Measurements from ENCODE around the gene BORCS8. TPM values are rescaled to one million over a fixed set of nuclear protein-coding genes. Genes with fewer than 3 reads are reported as not detected.

BORCS8 gene
- total RNA-seq, 4 donors from 2014 or later, result 6.9 to 33.9 (median 17.9) TPM

GRCh38 chr19:19204181-19204580, 12.2 kb upstream of the BORCS8 start:
- Histone ChIP-seq H3K36me3 (peaks cover 11% of the 10 kb centered on the region), H3K27me3 (peaks cover 6% of the 10 kb centered on the region), H3K27ac (no peak overlapping the region), H3K9me3 (no peaks in the 10 kb centered on the region), H3K4me1 (peaks cover 15% of the 10 kb centered on the region), H3K4me3 (no peak overlapping the region)
- no peak for DNase-seq (ENCODE audit: low spot score in 2 of 2)
- WGBS, result 77% methylated on average over 13 of the region's 13 CpGs
- no peak for TF ChIP-seq CTCF (IDR thresholded peaks at IDR 0.05)
- TF ChIP-seq POLR2A (IDR thresholded peaks at IDR 0.05), result no peak
- TF ChIP-seq EP300 (IDR thresholded peaks at IDR 0.05), result no peak
- TF ChIP-seq POLR2AphosphoS5 (IDR thresholded peaks at IDR 0.05), result no peak

- 9% methylated on average over 46 of the region's 60 CpGs for WGBS
- Histone ChIP-seq H3K9me3 (no peaks in the 10 kb centered on the region), H3K4me1 (peaks cover 15% of the 10 kb centered on the region), H3K36me3 (peaks cover 20% of the 10 kb centered on the region), H3K4me3 (peak within 1 kb of the TSS; percentile 69), H3K27me3 (peaks cover 3% of the 10 kb centered on the region), H3K27ac (peak within 1 kb of the TSS; percentile 77)
- TF ChIP-seq POLR2A (IDR thresholded peaks at IDR 0.05), result no peak
- no peak for TF ChIP-seq CTCF (IDR thresholded peaks at IDR 0.05)
- no peak for TF ChIP-seq EP300 (IDR thresholded peaks at IDR 0.05)
- peak in 1 of 3 donors; percentile 5 for TF ChIP-seq POLR2AphosphoS5 (IDR thresholded peaks at IDR 0.05)
- DNase-seq (ENCODE audit: low spot score in 2 of 2), result peak; percentile 95 to 97
Observed at GRCh38 chr19:19203012-19203856, 11.3 kb upstream of the BORCS8 start, which contains the start of gene NR2C2AP. Gene NR2C2AP (minus strand): TSS chr19:19203414. CDS start chr19:19203060, 354 bp downstream.

- Histone ChIP-seq H3K9me3 (no peaks in the 10 kb centered on the region), H3K36me3 (peaks cover 26% of the 10 kb centered on the region), H3K4me1 (peaks cover 15% of the 10 kb centered on the region), H3K27ac (peak overlapping the region; percentile 77), H3K4me3 (peak overlapping the region; percentile 69), H3K27me3 (no peaks in the 10 kb centered on the region)
- DNase-seq (ENCODE audit: low spot score in 2 of 2), result no peak
- TF ChIP-seq CTCF (IDR thresholded peaks at IDR 0.05), result no peak
- TF ChIP-seq POLR2AphosphoS5 (IDR thresholded peaks at IDR 0.05), result no peak
- TF ChIP-seq EP300 (IDR thresholded peaks at IDR 0.05), result no peak
- no peak for TF ChIP-seq POLR2A (IDR thresholded peaks at IDR 0.05)
- 4% methylated on average over 11 of the region's 11 CpGs for WGBS
Observed at GRCh38 chr19:19202707-19203011, 10.7 kb upstream of the BORCS8 start.

- Histone ChIP-seq H3K4me3 (peak overlapping the region; percentile 69), H3K9me3 (no peaks in the 10 kb centered on the region), H3K4me1 (peaks cover 15% of the 10 kb centered on the region), H3K27ac (no peak overlapping the region), H3K36me3 (peaks cover 33% of the 10 kb centered on the region), H3K27me3 (no peaks in the 10 kb centered on the region)
- TF ChIP-seq CTCF (IDR thresholded peaks at IDR 0.05) (no peak), POLR2AphosphoS5 (IDR thresholded peaks at IDR 0.05) (no peak), POLR2A (IDR thresholded peaks at IDR 0.05) (no peak), EP300 (IDR thresholded peaks at IDR 0.05) (no peak)
- WGBS, result 77% methylated on average over 14 of the region's 19 CpGs
- peak in 1 of 2 donors; percentile 56 for DNase-seq (ENCODE audit: low spot score in 2 of 2)
Observed at GRCh38 chr19:19201697-19202630, 10.0 kb upstream of the BORCS8 start.

Data from suprapubic skin (tissue), 4 donors.